Keratinocyte (primary cell): ENCODE data around the gene FAM170B. TPM values are rescaled to one million over a fixed set of nuclear protein-coding genes. Genes with fewer than 3 reads are reported as not detected.

ENCODE experiments used
- DNase-seq: peaks from one replicate; pipeline ENCODE4 v3.0.0-alpha.2; 2011; ENCODE audit warnings: low read depth, missing footprints, low spot score
- FAIRE-seq: peaks from 2 replicates; lab custom pipeline; 2011; peaks lifted over from hg19 to GRCh38; lab: Jason Lieb, UNC
- H2AFZ ChIP-seq: 2 replicates; pipeline ENCODE4 v1.6.0; 2012; ENCODE audit warnings: low read length, control low read depth, inconsistent platforms; ENCODE audit not compliant: control insufficient read depth
- H3K27ac ChIP-seq: 2 replicates; pipeline ENCODE4 v1.5.1; 2011; ENCODE audit warnings: low read length; ENCODE audit not compliant: control insufficient read depth, insufficient read depth
- H3K27me3 ChIP-seq: 3 replicates; pipeline ENCODE4 v1.6.0; 2011; ENCODE audit warnings: low read length; ENCODE audit not compliant: control insufficient read depth, insufficient read depth; ENCODE audit errors: extremely low read depth
- H3K36me3 ChIP-seq, 2 experiments: 2 replicates in 1 of 2; 3 replicates in 1 of 2; pipeline ENCODE4 v1.5.1; 2011; ENCODE audit warnings: low read length in 2 of 2, mild to moderate bottlenecking in 1 of 2; ENCODE audit not compliant: control insufficient read depth in 2 of 2, insufficient read depth in 2 of 2; ENCODE audit errors: extremely low read depth in 1 of 2
- H3K4me1 ChIP-seq: 3 replicates; pipeline ENCODE4 v1.5.1; 2011; ENCODE audit warnings: low read length; ENCODE audit not compliant: control insufficient read depth, insufficient read depth; ENCODE audit errors: extremely low read depth
- H3K4me2 ChIP-seq: 3 replicates; pipeline ENCODE4 v1.6.0; 2011; ENCODE audit warnings: low read depth, low read length; ENCODE audit not compliant: control insufficient read depth, insufficient read depth; ENCODE audit errors: extremely low read depth
- H3K4me3 ChIP-seq, 3 experiments: fragments of 200-600 bp in 1 of 3; sonication (generic) in 1 of 3; 2 replicates in 2 of 3; 3 replicates in 1 of 3; pipeline ENCODE4 v1.5.1; 2011 to 2016; ENCODE audit warnings: low read length in 3 of 3, mild to moderate bottlenecking in 3 of 3, control low read depth in 2 of 3, inconsistent platforms in 1 of 3, low read depth in 1 of 3, mixed read lengths in 1 of 3, mixed run types in 1 of 3, moderate library complexity in 1 of 3; ENCODE audit not compliant: control insufficient read depth in 2 of 3, insufficient read depth in 2 of 3; ENCODE audit errors: extremely low read depth in 1 of 3
- H3K79me2 ChIP-seq: 2 replicates; pipeline ENCODE4 v1.6.0; 2012; ENCODE audit warnings: low read length; ENCODE audit not compliant: control insufficient read depth, insufficient read depth
- H3K9ac ChIP-seq: 3 replicates; pipeline ENCODE4 v1.6.0; 2011; ENCODE audit warnings: low read length; ENCODE audit not compliant: control insufficient read depth, insufficient read depth; ENCODE audit errors: extremely low read depth
- H3K9me1 ChIP-seq: 3 replicates; pipeline ENCODE4 v1.6.0; 2011; ENCODE audit warnings: low read length; ENCODE audit not compliant: control insufficient read depth, insufficient read depth; ENCODE audit errors: extremely low read depth
- H3K9me3 ChIP-seq: 2 replicates; pipeline ENCODE4 v1.5.1; 2012; ENCODE audit warnings: low read depth, low read length; ENCODE audit not compliant: control insufficient read depth
- H4K20me1 ChIP-seq: 3 replicates; pipeline ENCODE4 v1.6.0; 2011; ENCODE audit warnings: low read length; ENCODE audit not compliant: control insufficient read depth, insufficient read depth; ENCODE audit errors: extremely low read depth
- EZH2 ChIP-seq: IDR thresholded peaks from one replicate; pipeline ENCODE4 v1.6.1; 2012; ENCODE audit warnings: inconsistent platforms, mild to moderate bottlenecking, low read length, moderate library complexity
- dilution Hi-C: fragments of 300-500 bp; cut with MboI; formaldehyde crosslinking; loops from one replicate; pipeline ENCODE4 v1.7.0; 2020; ENCODE audit warnings: low sequenced_read_pairs; ENCODE audit not compliant: extremely low pct_ligation_motif_present
- polyA plus RNA-seq, 5 experiments: library from polyadenylated mRNA; depleted of rRNA in 3 of 5; stranded (reverse) in 3 of 5; stranded (forward) in 1 of 5; unstranded in 1 of 5; fragments of >200 nt; gene quantifications; 1 replicate in 1 of 5; 2 replicates in 3 of 5; 3 replicates in 1 of 5; pipeline versions ENCODE4 v1.2.1 to v1.2.3, GENCODE V29; 2011 to 2012; ENCODE audit warnings: missing spikeins in 2 of 5, low read depth in 1 of 5, low replicate concordance in 1 of 5
- TF ChIP-seq, protein P1 (sequence below), 3 experiments: IDR thresholded peaks in 1 of 3; conservative IDR thresholded peaks in 1 of 3; optimal IDR thresholded peaks in 1 of 3; 2 replicates in 2 of 3; 3 replicates in 1 of 3; pipeline versions ENCODE3 to v1.5.1; 2011; ENCODE audit warnings: low read length in 3 of 3, mild to moderate bottlenecking in 3 of 3, moderate library complexity in 2 of 3, control low read depth in 1 of 3, inconsistent platforms in 1 of 3; ENCODE audit not compliant: insufficient read depth in 2 of 3; ENCODE audit errors: extremely low read depth in 1 of 3

The FAM170B gene
- polyA plus RNA-seq, 1 donor (not counting 4 experiments of a cell fraction or from before 2014, with no cell fraction given), result not detected

DNA sequence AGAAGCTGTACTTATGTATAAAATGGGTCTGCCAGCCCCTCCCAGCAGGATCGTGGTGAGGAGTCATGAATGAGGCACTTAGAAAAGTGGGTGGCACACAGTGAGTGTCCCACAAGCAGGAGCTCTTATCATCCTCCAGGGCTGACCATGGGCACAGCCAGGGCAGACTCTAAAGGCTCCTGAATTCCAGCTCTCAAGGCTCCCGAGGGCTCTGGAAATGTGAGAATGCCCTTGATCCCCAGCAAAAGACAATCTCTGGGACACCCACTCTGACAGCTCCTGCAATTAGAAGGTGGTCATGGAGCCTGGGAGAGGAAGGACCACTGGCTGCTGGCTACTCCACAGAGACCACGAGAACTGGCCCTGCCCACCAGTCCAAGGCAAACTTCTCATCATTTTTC lies 20.1 kb downstream of the FAM170B start:
- DNase-seq, result no peak
- Histone ChIP-seq H3K9me3 (no peaks in the 10 kb centered on the region), H3K9me1 (no peaks in the 10 kb centered on the region), H4K20me1 (no peaks in the 10 kb centered on the region), H3K27ac (no peak overlapping the region), H3K27me3 (peaks cover 39% of the 10 kb centered on the region), H3K9ac (no peak overlapping the region), H3K4me2 (no peak overlapping the region), H3K4me1 (no peaks in the 10 kb centered on the region), H2AFZ (no peak overlapping the region), H3K4me3 (no peak overlapping the region), H3K79me2 (no peaks in the 10 kb centered on the region), H3K36me3 (no peaks in the 10 kb centered on the region)
- no peak for FAIRE-seq
- dilution Hi-C loops, result no loop called here
- TF ChIP-seq EZH2, result no peak
- TF ChIP-seq, protein P1, sequence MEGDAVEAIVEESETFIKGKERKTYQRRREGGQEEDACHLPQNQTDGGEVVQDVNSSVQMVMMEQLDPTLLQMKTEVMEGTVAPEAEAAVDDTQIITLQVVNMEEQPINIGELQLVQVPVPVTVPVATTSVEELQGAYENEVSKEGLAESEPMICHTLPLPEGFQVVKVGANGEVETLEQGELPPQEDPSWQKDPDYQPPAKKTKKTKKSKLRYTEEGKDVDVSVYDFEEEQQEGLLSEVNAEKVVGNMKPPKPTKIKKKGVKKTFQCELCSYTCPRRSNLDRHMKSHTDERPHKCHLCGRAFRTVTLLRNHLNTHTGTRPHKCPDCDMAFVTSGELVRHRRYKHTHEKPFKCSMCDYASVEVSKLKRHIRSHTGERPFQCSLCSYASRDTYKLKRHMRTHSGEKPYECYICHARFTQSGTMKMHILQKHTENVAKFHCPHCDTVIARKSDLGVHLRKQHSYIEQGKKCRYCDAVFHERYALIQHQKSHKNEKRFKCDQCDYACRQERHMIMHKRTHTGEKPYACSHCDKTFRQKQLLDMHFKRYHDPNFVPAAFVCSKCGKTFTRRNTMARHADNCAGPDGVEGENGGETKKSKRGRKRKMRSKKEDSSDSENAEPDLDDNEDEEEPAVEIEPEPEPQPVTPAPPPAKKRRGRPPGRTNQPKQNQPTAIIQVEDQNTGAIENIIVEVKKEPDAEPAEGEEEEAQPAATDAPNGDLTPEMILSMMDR (optimal IDR thresholded peaks at IDR 0.05 in 1 of 3, IDR thresholded peaks at IDR 0.05 in 1 of 3, conservative IDR thresholded peaks at IDR 0.05 in 1 of 3; ENCODE audit: extremely low read depth in 1 of 3, insufficient read depth in 2 of 3, low read length in 3 of 3), result no peak

DNA sequence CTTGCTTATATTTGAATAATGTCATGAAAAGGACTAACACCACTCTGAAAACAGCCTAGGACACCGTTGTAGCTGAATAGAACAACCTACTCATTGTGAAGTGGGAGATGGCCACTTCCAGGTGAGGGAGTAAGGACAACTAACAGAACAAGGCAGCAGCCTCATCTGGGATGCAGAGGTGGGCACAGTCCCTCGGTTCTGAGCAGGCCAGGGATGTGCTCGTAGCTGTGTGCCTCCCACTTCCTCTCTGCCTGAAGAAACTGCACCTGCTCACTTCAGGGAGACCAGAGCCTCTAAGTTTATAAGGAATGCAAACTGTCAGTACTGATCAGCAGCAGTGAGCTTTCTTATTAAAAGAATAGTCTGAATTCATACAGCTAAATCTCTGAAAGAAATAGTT lies 21.0 kb downstream of the FAM170B start:
- Histone ChIP-seq H3K27me3 (peaks cover 39% of the 10 kb centered on the region), H3K79me2 (no peaks in the 10 kb centered on the region), H3K27ac (no peak overlapping the region), H3K9ac (no peak overlapping the region), H3K4me3 (no peak overlapping the region), H3K4me2 (no peak overlapping the region), H3K36me3 (no peaks in the 10 kb centered on the region), H3K9me3 (no peaks in the 10 kb centered on the region), H3K4me1 (no peaks in the 10 kb centered on the region), H4K20me1 (no peaks in the 10 kb centered on the region), H3K9me1 (no peaks in the 10 kb centered on the region), H2AFZ (no peak overlapping the region)
- FAIRE-seq, result no peak
- dilution Hi-C loops, result no loop called here
- DNase-seq, result no peak
- no peak for TF ChIP-seq EZH2
- TF ChIP-seq, protein P1 (optimal IDR thresholded peaks at IDR 0.05 in 1 of 3, IDR thresholded peaks at IDR 0.05 in 1 of 3, conservative IDR thresholded peaks at IDR 0.05 in 1 of 3; ENCODE audit: extremely low read depth in 1 of 3, insufficient read depth in 2 of 3, low read length in 3 of 3), result no peak
